NCI-H82 treated with DMSO at 0.1 percent for 48 hours (cell line): ENCODE data around the gene SUPT20HL1.
A peak's percentile ranks its signal among the peaks of the same experiment; 100 is the strongest.
"Not testable (repeated sequence)": the region's sequence is repeated elsewhere in the genome, so short reads cannot be mapped to it uniquely, and the experiment has no call there.

Experiments used
- DNase-seq: peaks from one replicate; lab custom pipeline; 2025; ENCODE audit not compliant: unreplicated experiment; lab: John Stamatoyannopoulos, UW

SUPT20HL1 gene

GRCh38 chrX:24360272-24360671, at the start of gene SUPT20HL1:
TSS of gene SUPT20HL1 (plus strand) at chrX:24360639. CDS start at chrX:24362761, 2,122 bp downstream.
- DNase-seq = no peak

- not testable (repeated sequence) for DNase-seq
Measured at GRCh38 chrX:24310916-24311315, 49.5 kb upstream of the SUPT20HL1 start.

- DNase-seq = not testable (repeated sequence)
Measured at GRCh38 chrX:24311507-24312248, 48.8 kb upstream of the SUPT20HL1 start.

GRCh38 chrX:24312249-24312607, 48.2 kb upstream of the SUPT20HL1 start:
- DNase-seq = not testable (repeated sequence)

- no peak for DNase-seq
Measured at GRCh38 chrX:24314019-24314635, 46.3 kb upstream of the SUPT20HL1 start, which contains the start of gene SUPT20HL2. TSS of gene SUPT20HL2 (minus strand) at chrX:24314069. CDS start at chrX:24313315, 754 bp downstream.

GRCh38 chrX:24316111-24316510, 44.3 kb upstream of the SUPT20HL1 start:
- peak; percentile 23 for DNase-seq

GRCh38 chrX:24317567-24317966, 42.9 kb upstream of the SUPT20HL1 start:
- no peak for DNase-seq

- DNase-seq = no peak
Measured at GRCh38 chrX:24321741-24322395, 38.6 kb upstream of the SUPT20HL1 start.

- DNase-seq = no peak
Measured at GRCh38 chrX:24325231-24325630, 35.2 kb upstream of the SUPT20HL1 start.

GRCh38 chrX:24332878-24333277, 27.6 kb upstream of the SUPT20HL1 start:
- no peak for DNase-seq

GRCh38 chrX:24333371-24333770, 27.1 kb upstream of the SUPT20HL1 start:
- DNase-seq = no peak

- no peak for DNase-seq
Measured at GRCh38 chrX:24334461-24334860, 26.0 kb upstream of the SUPT20HL1 start.

- no peak for DNase-seq
Measured at GRCh38 chrX:24335871-24336270, 24.6 kb upstream of the SUPT20HL1 start.

GRCh38 chrX:24339911-24340310, 20.5 kb upstream of the SUPT20HL1 start:
- DNase-seq = no peak

- no peak for DNase-seq
Measured at GRCh38 chrX:24340501-24340900, 19.9 kb upstream of the SUPT20HL1 start.

- no peak for DNase-seq
Measured at GRCh38 chrX:24341795-24342194, 18.6 kb upstream of the SUPT20HL1 start.

GRCh38 chrX:24343719-24344118, 16.7 kb upstream of the SUPT20HL1 start:
- DNase-seq = no peak

- peak; percentile 38 for DNase-seq
Measured at GRCh38 chrX:24347881-24348280, 12.6 kb upstream of the SUPT20HL1 start.

GRCh38 chrX:24350217-24350616, 10.2 kb upstream of the SUPT20HL1 start:
- no peak for DNase-seq

GRCh38 chrX:24355095-24355494, 5.3 kb upstream of the SUPT20HL1 start:
- no peak for DNase-seq

- DNase-seq = no peak
Measured at GRCh38 chrX:24357106-24357505, 3.3 kb upstream of the SUPT20HL1 start.
